ENCODE data around the gene CUL2.

Gene CUL2

GRCh38 chr10:35133586-35133985 lies 43.4 kb upstream of the CUL2 start:
- H3K27me3 ChIP-seq (ENCODE audit: low read length), result no peaks in the 10 kb centered on the region
- no peak overlapping the region for H3K9ac ChIP-seq (ENCODE audit: low read length)
- H3F3A ChIP-seq (ENCODE audit: insufficient read depth), result peaks cover 48% of the 10 kb centered on the region
- H3K9me3 ChIP-seq (ENCODE audit: insufficient read depth, low read length), result no peaks in the 10 kb centered on the region
- no peaks in the 10 kb centered on the region for H4K20me1 ChIP-seq (ENCODE audit: low read depth, low read length)
- H3K4me2 ChIP-seq (ENCODE audit: low read depth, low read length, poor library complexity, severe bottlenecking), result no peak overlapping the region
- H3K9me2 ChIP-seq (replicated peaks; ENCODE audit: insufficient read depth, low read length), result no peaks in the 10 kb centered on the region
- H3K27ac ChIP-seq (ENCODE audit: low read depth, low read length), result no peak overlapping the region
- H3K79me2 ChIP-seq (ENCODE audit: insufficient read depth, low read length), result peaks cover 30% of the 10 kb centered on the region
- H3K36me3 ChIP-seq (ENCODE audit: low read length), result 0 out of 2 replicates have a peak, but pooled peaks cover 6% of the 10 kb centered on the region
- no peak overlapping the region for H2AFZ ChIP-seq (ENCODE audit: low read depth, low read length, severe bottlenecking)
- no peak for TF ChIP-seq CTCF (IDR thresholded peaks at IDR 0.05; ENCODE audit: insufficient read depth, low read length, poor library complexity, severe bottlenecking)
- TF ChIP-seq EZH2phosphoT487 (conservative IDR thresholded peaks at IDR 0.05; ENCODE audit: low read length), result no peak
- no peak overlapping the region for H3K4me3 ChIP-seq (ENCODE audit: insufficient read depth, low read length, poor library complexity, severe bottlenecking)

GRCh38 chr10:35132727-35133126 lies 42.6 kb upstream of the CUL2 start:
- no peak overlapping the region for H2AFZ ChIP-seq (ENCODE audit: low read depth, low read length, severe bottlenecking)
- no peaks in the 10 kb centered on the region for H3K27me3 ChIP-seq (ENCODE audit: low read length)
- no peaks in the 10 kb centered on the region for H4K20me1 ChIP-seq (ENCODE audit: low read depth, low read length)
- 0 out of 2 replicates have a peak overlapping the region, but pooled peaks have one; percentile 19 for H3K9ac ChIP-seq (ENCODE audit: low read length)
- peaks cover 52% of the 10 kb centered on the region for H3F3A ChIP-seq (ENCODE audit: insufficient read depth)
- no peak overlapping the region for H3K4me3 ChIP-seq (ENCODE audit: insufficient read depth, low read length, poor library complexity, severe bottlenecking)
- peak overlapping the region; percentile 93 for H3K4me2 ChIP-seq (ENCODE audit: low read depth, low read length, poor library complexity, severe bottlenecking)
- no peaks in the 10 kb centered on the region for H3K9me3 ChIP-seq (ENCODE audit: insufficient read depth, low read length)
- no peaks in the 10 kb centered on the region for H3K9me2 ChIP-seq (replicated peaks; ENCODE audit: insufficient read depth, low read length)
- peak overlapping the region; percentile 44; the same call in 1 of the 2 replicates for H3K27ac ChIP-seq (ENCODE audit: low read depth, low read length)
- H3K36me3 ChIP-seq (ENCODE audit: low read length), result 0 out of 2 replicates have a peak, but pooled peaks cover 6% of the 10 kb centered on the region
- peaks cover 38% of the 10 kb centered on the region for H3K79me2 ChIP-seq (ENCODE audit: insufficient read depth, low read length)
- TF ChIP-seq EZH2phosphoT487 (conservative IDR thresholded peaks at IDR 0.05; ENCODE audit: low read length) (no peak), CTCF (IDR thresholded peaks at IDR 0.05; ENCODE audit: insufficient read depth, low read length, poor library complexity, severe bottlenecking) (no peak)

GRCh38 chr10:35130663-35131062 lies 40.5 kb upstream of the CUL2 start:
- H3F3A ChIP-seq (ENCODE audit: insufficient read depth), result peaks cover 48% of the 10 kb centered on the region
- H3K27ac ChIP-seq (ENCODE audit: low read depth, low read length), result peak overlapping the region; percentile 25; the same call in 1 of the 2 replicates
- no peak for TF ChIP-seq EZH2phosphoT487 (conservative IDR thresholded peaks at IDR 0.05; ENCODE audit: low read length)
- no peak for TF ChIP-seq CTCF (IDR thresholded peaks at IDR 0.05; ENCODE audit: insufficient read depth, low read length, poor library complexity, severe bottlenecking)
- no peaks in the 10 kb centered on the region for H4K20me1 ChIP-seq (ENCODE audit: low read depth, low read length)
- peaks cover 38% of the 10 kb centered on the region for H3K79me2 ChIP-seq (ENCODE audit: insufficient read depth, low read length)
- H2AFZ ChIP-seq (ENCODE audit: low read depth, low read length, severe bottlenecking), result no peak overlapping the region
- H3K27me3 ChIP-seq (ENCODE audit: low read length), result no peaks in the 10 kb centered on the region
- H3K9me3 ChIP-seq (ENCODE audit: insufficient read depth, low read length), result no peaks in the 10 kb centered on the region
- H3K9me2 ChIP-seq (replicated peaks; ENCODE audit: insufficient read depth, low read length), result no peaks in the 10 kb centered on the region
- no peak overlapping the region for H3K9ac ChIP-seq (ENCODE audit: low read length)
- no peak overlapping the region for H3K4me3 ChIP-seq (ENCODE audit: insufficient read depth, low read length, poor library complexity, severe bottlenecking)
- H3K4me2 ChIP-seq (ENCODE audit: low read depth, low read length, poor library complexity, severe bottlenecking), result peak overlapping the region; percentile 93
- 0 out of 2 replicates have a peak, but pooled peaks cover 6% of the 10 kb centered on the region for H3K36me3 ChIP-seq (ENCODE audit: low read length)
